ENCODE results near the gene TMEM44.

The TMEM44 gene

DNA sequence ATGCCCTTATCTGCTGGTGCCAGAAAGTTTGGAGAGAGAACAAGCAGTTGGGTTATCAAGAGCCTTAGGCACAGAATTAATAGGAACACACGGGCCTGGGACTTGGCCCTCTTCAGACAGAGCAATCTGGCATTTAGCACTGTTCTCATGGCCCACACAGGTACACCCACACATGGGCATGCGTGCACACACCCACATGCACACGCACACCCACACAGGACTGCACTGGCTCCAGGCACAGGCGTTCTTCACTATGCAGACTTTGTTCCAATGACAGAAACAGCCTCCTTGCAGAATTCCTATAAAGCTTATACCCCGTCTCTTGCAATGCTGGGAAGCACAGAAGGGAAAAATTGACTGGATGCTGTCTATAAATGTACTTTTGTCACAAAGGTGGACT, 36.3 kb downstream of the TMEM44 start:
- 0 out of 2 replicates have a peak, but pooled peaks cover 2% of the 10 kb centered on the region for H3K4me1 ChIP-seq (ENCODE audit: control insufficient read depth, insufficient read depth, low read length)
- no peaks in the 10 kb centered on the region for H3K9me3 ChIP-seq (ENCODE audit: control insufficient read depth, insufficient read depth, low read depth, low read length)

DNA sequence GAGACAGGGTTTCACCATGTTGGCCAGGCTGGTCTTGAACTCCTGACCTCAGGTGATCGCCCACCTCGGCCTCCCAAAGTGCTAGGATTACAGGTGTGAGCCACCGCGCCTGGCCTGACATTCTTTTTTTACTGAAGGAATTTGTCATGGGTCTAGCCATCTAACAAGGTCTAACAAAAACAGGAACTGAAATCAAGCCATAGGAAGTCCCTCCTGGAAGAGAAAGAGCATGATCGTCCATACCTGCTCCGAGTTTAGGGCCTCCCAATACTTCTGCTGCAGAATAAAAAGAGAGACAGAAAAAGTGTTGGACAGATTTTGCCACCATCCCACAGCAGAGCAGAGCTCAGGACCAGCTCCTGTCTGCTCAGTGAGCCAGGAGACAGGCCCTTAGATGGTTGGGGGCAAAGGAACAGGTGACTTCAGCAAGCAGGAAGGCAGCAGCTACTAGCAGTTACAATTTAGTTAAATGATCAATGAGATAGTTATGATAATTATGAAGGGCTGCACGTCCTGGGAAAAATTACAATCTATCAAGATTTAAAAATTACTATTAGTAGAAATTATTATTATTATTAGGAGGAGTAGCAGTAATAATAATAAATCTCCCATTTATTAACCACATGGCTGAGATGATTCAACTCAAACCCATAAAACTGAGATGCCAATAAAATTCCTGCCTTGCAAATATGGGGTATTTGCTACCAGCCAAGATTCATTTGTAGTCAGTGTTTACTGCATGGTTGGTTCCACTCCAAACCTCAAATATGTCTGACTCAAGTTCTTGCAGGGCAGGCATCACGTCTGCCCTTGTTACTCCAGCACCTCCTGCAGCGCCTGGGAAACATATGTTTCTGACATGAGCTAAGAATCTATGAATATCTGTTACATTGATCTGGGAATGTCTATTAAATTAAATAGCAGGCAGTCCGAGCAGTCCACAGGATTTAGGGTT, 40.1 kb downstream of the TMEM44 start:
- H3K27me3 ChIP-seq (ENCODE audit: control insufficient read depth, insufficient read depth, low read length): no peaks in the 10 kb centered on the region
- H3K4me1 ChIP-seq (ENCODE audit: control insufficient read depth, insufficient read depth, low read length): 0 out of 2 replicates have a peak, but pooled peaks cover 2% of the 10 kb centered on the region
- H3K27ac ChIP-seq (ENCODE audit: low read depth, low read length): no peak overlapping the region
- peaks cover 7% of the 10 kb centered on the region for H3K36me3 ChIP-seq (ENCODE audit: control insufficient read depth, insufficient read depth, low read length)
- no peak overlapping the region for H3K4me3 ChIP-seq (ENCODE audit: low read depth, low read length)
- H3K9me3 ChIP-seq (ENCODE audit: control insufficient read depth, insufficient read depth, low read depth, low read length): no peaks in the 10 kb centered on the region
- no peak overlapping the region for H3K9ac ChIP-seq (ENCODE audit: low read length)

More for the DNA sequence above, 36.3 kb downstream of the TMEM44 start:
- no peak overlapping the region for H3K9ac ChIP-seq (ENCODE audit: low read length)
- peaks cover 3% of the 10 kb centered on the region; the same call in 1 of the 2 replicates for H3K36me3 ChIP-seq (ENCODE audit: control insufficient read depth, insufficient read depth, low read length)
- no peaks in the 10 kb centered on the region for H3K27me3 ChIP-seq (ENCODE audit: control insufficient read depth, insufficient read depth, low read length)
- no peak overlapping the region for H3K4me3 ChIP-seq (ENCODE audit: low read depth, low read length)
- H3K27ac ChIP-seq (ENCODE audit: low read depth, low read length): no peak overlapping the region

DNA sequence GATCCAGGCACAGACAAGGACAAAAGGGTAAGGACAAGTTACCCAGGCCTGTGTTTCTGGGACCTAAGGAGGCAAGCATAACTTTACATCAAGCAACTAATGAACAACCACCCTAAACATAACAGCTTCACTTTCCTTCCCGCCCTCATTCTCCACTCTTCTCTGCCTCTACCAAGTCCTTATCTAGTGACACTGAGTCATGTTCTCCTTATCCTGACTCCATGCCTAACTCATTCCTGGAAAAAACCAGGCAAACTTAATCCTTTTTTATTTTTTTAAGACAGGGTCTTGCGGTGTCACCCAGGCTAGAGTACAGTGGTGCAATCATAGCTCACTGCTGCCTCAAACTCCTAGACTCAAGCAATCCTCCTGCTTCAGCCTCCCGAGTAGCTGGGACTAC, 44.5 kb downstream of the TMEM44 start:
- H3K27me3 ChIP-seq (ENCODE audit: control insufficient read depth, insufficient read depth, low read length): no peaks in the 10 kb centered on the region
- H3K4me1 ChIP-seq (ENCODE audit: control insufficient read depth, insufficient read depth, low read length): no peaks in the 10 kb centered on the region
- H3K27ac ChIP-seq (ENCODE audit: low read depth, low read length): no peak overlapping the region
- no peak overlapping the region for H3K4me3 ChIP-seq (ENCODE audit: low read depth, low read length)
- H3K36me3 ChIP-seq (ENCODE audit: control insufficient read depth, insufficient read depth, low read length): peaks cover 18% of the 10 kb centered on the region
- no peaks in the 10 kb centered on the region for H3K9me3 ChIP-seq (ENCODE audit: control insufficient read depth, insufficient read depth, low read depth, low read length)
- no peak overlapping the region for H3K9ac ChIP-seq (ENCODE audit: low read length)

DNA sequence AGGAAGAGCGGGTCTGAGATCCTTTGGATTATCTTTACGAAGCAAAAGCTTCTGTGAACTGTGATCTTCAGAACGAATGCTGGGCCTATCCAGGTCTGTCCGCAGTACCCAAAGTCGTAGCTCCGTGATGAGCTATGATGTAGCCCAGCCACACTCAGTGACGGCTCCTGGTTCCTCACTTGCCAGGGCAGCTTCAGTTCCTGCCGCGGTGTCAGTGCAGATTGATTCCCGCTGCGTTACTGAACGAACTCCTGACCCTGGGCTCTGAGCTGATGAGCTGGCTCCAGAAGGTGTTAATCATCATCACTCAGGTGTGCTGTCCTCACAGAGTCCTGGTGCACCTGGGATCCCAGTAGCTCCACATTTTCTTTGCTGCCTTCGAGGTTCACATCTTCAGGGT, 45.0 kb downstream of the TMEM44 start:
- Histone ChIP-seq H3K4me3 (ENCODE audit: low read depth, low read length) (no peak overlapping the region), H3K27ac (ENCODE audit: low read depth, low read length) (no peak overlapping the region), H3K9ac (ENCODE audit: low read length) (no peak overlapping the region), H3K9me3 (ENCODE audit: control insufficient read depth, insufficient read depth, low read depth, low read length) (no peaks in the 10 kb centered on the region), H3K4me1 (ENCODE audit: control insufficient read depth, insufficient read depth, low read length) (no peaks in the 10 kb centered on the region), H3K36me3 (ENCODE audit: control insufficient read depth, insufficient read depth, low read length) (peaks cover 18% of the 10 kb centered on the region), H3K27me3 (ENCODE audit: control insufficient read depth, insufficient read depth, low read length) (no peaks in the 10 kb centered on the region)

DNA sequence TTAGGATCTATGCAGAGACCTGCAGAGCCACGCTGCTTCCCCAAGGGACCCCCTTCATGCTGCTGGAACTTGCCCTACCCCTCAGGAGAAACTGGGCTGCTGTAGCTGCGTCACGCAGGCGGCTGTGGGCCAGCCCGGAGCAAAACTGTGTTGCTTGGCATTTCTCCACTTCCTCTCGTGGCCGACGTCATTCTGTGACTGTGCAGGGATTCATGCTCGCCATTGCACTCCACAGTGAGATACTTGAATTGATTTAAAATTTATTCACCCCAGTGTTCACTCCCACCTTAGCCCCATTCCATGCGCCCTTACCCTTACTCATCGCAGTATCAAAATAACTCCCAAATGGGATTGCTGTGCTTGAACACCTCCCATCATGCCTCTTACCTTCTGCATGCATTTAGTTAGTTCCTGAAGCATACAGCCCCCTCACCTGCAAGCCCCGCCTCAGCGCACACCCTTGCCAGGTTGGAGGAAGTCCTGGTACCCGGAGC, 45.7 kb downstream of the TMEM44 start:
- H3K4me1 ChIP-seq (ENCODE audit: control insufficient read depth, insufficient read depth, low read length): no peaks in the 10 kb centered on the region
- no peak overlapping the region for H3K27ac ChIP-seq (ENCODE audit: low read depth, low read length)
- peaks cover 18% of the 10 kb centered on the region for H3K36me3 ChIP-seq (ENCODE audit: control insufficient read depth, insufficient read depth, low read length)
- H3K9ac ChIP-seq (ENCODE audit: low read length): no peak overlapping the region
- no peaks in the 10 kb centered on the region for H3K27me3 ChIP-seq (ENCODE audit: control insufficient read depth, insufficient read depth, low read length)
- no peak overlapping the region for H3K4me3 ChIP-seq (ENCODE audit: low read depth, low read length)
- H3K9me3 ChIP-seq (ENCODE audit: control insufficient read depth, insufficient read depth, low read depth, low read length): no peaks in the 10 kb centered on the region

DNA sequence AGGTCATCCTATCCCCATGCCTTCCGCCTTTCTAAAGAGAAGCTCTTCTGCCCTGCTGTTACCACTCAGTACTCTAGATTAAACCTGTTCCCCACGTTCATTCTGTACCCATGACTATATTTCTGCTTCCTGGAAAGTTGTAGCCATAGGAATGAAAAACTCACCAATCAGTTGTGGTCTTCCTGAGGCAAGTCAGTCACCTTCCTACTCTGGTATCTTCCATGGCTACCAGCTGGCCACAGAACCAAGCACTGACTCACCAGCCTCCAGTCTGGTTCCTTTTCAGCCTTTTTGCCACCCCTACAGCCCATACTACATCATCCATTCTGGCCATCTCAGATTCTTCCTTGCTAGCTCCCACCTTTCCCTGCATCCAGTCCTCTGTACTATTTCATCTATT, 46.4 kb downstream of the TMEM44 start:
- H3K36me3 ChIP-seq (ENCODE audit: control insufficient read depth, insufficient read depth, low read length): peaks cover 18% of the 10 kb centered on the region
- H3K27ac ChIP-seq (ENCODE audit: low read depth, low read length): no peak overlapping the region
- H3K9ac ChIP-seq (ENCODE audit: low read length): no peak overlapping the region
- H3K4me3 ChIP-seq (ENCODE audit: low read depth, low read length): no peak overlapping the region
- H3K9me3 ChIP-seq (ENCODE audit: control insufficient read depth, insufficient read depth, low read depth, low read length): no peaks in the 10 kb centered on the region
- H3K4me1 ChIP-seq (ENCODE audit: control insufficient read depth, insufficient read depth, low read length): no peaks in the 10 kb centered on the region
- H3K27me3 ChIP-seq (ENCODE audit: control insufficient read depth, insufficient read depth, low read length): no peaks in the 10 kb centered on the region

DNA sequence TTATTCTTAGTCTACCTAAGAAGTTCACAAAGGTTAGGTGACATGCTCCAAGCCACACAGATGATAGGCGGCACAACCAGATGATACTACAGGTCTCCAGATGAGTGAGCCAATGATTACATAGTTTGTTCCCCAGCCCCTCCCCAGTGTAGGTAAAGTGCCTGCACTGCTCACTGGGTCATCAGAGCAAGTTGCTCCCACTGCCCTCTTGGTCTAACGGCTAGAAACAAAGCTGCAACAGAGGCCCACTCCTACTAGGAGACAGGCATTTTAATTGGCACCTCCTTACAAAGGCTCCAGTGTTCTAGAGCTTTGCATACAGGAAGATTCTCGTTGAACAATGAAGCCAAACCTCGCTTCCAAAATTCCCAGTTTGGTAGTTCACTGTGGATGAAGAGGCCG, 47.3 kb downstream of the TMEM44 start:
- Histone ChIP-seq H3K36me3 (ENCODE audit: control insufficient read depth, insufficient read depth, low read length) (peaks cover 18% of the 10 kb centered on the region), H3K4me3 (ENCODE audit: low read depth, low read length) (no peak overlapping the region), H3K4me1 (ENCODE audit: control insufficient read depth, insufficient read depth, low read length) (no peaks in the 10 kb centered on the region), H3K27me3 (ENCODE audit: control insufficient read depth, insufficient read depth, low read length) (no peaks in the 10 kb centered on the region), H3K9me3 (ENCODE audit: control insufficient read depth, insufficient read depth, low read depth, low read length) (no peaks in the 10 kb centered on the region), H3K27ac (ENCODE audit: low read depth, low read length) (no peak overlapping the region), H3K9ac (ENCODE audit: low read length) (no peak overlapping the region)

DNA sequence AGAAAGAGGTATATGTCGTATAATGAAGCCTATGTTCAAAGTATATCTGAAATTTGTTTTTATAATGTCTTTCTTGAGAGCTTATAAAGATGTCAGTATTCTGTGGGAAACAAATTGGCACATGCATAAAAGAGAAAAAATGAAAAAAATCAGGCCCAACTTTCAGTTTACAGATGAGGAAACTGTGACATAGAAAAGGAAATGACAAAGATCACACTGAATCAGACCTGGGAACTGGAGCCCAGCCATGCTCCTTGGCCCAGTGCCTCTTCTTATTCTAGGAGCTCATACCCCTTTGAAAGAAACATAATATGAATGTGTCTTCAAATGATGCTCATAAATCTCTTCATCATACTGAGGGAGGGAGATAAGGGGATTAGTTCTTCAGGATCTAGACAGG, 48.4 kb downstream of the TMEM44 start:
- H3K4me1 ChIP-seq (ENCODE audit: control insufficient read depth, insufficient read depth, low read length): no peaks in the 10 kb centered on the region
- no peak overlapping the region for H3K9ac ChIP-seq (ENCODE audit: low read length)
- no peaks in the 10 kb centered on the region for H3K9me3 ChIP-seq (ENCODE audit: control insufficient read depth, insufficient read depth, low read depth, low read length)
- no peak overlapping the region for H3K27ac ChIP-seq (ENCODE audit: low read depth, low read length)
- H3K36me3 ChIP-seq (ENCODE audit: control insufficient read depth, insufficient read depth, low read length): peaks cover 18% of the 10 kb centered on the region
- H3K27me3 ChIP-seq (ENCODE audit: control insufficient read depth, insufficient read depth, low read length): no peaks in the 10 kb centered on the region
- peak overlapping the region; percentile 98; the same call in 1 of the 2 replicates for H3K4me3 ChIP-seq (ENCODE audit: low read depth, low read length)

DNA sequence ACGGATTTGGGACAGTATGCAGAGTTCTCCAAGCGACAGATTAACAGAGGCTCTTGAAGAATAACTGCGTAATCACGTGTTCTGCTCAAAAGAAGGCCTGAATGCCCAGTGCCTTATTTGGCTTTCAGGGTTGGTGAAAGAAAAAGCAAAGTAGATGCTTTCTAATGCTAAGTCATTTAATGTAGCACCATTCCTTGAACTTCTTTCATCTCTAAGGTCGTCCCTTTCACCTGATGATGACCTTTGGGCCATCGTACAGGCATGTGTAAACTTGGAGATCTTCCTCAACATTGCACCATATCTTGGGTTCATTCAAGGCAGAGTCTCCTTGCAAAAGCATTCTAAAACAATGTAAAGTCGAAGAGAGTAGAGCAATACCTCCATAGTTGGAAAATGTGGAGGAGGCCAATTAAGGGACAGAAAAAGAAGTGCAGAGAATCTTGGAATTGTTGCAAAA, 48.9 kb downstream of the TMEM44 start:
- Histone ChIP-seq H3K36me3 (ENCODE audit: control insufficient read depth, insufficient read depth, low read length) (peaks cover 15% of the 10 kb centered on the region), H3K4me1 (ENCODE audit: control insufficient read depth, insufficient read depth, low read length) (no peaks in the 10 kb centered on the region), H3K4me3 (ENCODE audit: low read depth, low read length) (peak overlapping the region; percentile 98), H3K27ac (ENCODE audit: low read depth, low read length) (peak overlapping the region; percentile 74; the same call in 1 of the 2 replicates), H3K27me3 (ENCODE audit: control insufficient read depth, insufficient read depth, low read length) (no peaks in the 10 kb centered on the region), H3K9ac (ENCODE audit: low read length) (peak overlapping the region; percentile 97), H3K9me3 (ENCODE audit: control insufficient read depth, insufficient read depth, low read depth, low read length) (no peaks in the 10 kb centered on the region)

DNA sequence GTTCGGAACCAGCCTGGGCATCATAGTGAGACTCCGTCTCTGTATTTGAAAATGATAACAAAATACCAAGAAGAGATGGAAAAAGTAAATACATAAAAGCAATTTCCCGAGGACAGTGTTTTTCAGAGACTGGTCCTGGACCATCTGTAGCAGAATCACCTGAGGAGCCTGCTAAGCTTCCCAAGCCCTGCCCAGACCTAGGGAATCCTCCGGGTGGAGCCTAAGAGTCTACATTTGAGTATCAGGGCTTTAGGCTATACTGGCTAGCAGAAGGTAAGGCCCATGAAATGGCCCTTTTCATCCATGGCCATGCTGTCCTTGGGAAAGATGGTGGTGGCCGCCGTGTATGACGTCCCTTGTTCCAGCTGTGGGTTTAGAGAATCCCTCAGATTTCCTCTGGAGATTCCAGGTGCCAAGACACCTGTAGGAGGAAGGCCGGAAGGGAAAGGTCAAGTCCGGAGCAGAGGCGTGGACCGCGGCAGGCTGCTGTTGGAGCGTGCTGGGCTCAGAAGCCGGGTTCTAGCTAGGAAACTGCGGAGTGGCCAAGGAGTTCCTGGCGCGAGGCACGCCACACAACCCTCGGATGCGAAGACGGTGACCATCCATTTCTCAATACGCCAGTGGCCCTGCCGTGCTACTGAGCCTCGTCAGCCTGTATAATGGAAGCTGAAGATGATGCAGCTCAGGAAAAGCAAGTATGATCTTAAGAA, 50.9 kb downstream of the TMEM44 start:
- Histone ChIP-seq H3K4me1 (ENCODE audit: control insufficient read depth, insufficient read depth, low read length) (no peaks in the 10 kb centered on the region), H3K27ac (ENCODE audit: low read depth, low read length) (no peak overlapping the region), H3K4me3 (ENCODE audit: low read depth, low read length) (no peak overlapping the region), H3K9me3 (ENCODE audit: control insufficient read depth, insufficient read depth, low read depth, low read length) (no peaks in the 10 kb centered on the region), H3K9ac (ENCODE audit: low read length) (no peak overlapping the region), H3K27me3 (ENCODE audit: control insufficient read depth, insufficient read depth, low read length) (no peaks in the 10 kb centered on the region), H3K36me3 (ENCODE audit: control insufficient read depth, insufficient read depth, low read length) (peaks cover 4% of the 10 kb centered on the region; the same call in 1 of the 2 replicates)
